K562 (cell line): ENCODE measurements around the gene PRKCSH. TPM values are rescaled to one million over a fixed set of nuclear protein-coding genes. Genes with fewer than 3 reads are reported as not detected.

Source experiments
- CAMTA2 ChIP-seq: fragments of 250-450 bp; sonication (Bioruptor Pico); conservative IDR thresholded peaks from 2 replicates; pipeline ENCODE4 v1.5.1; 2022
- CBX1 ChIP-seq: sonication (generic); IDR thresholded peaks from 2 replicates; pipeline ENCODE4 v1.6.1; 2016; ENCODE audit warnings: antibody characterized with exemption, low read depth, mild to moderate bottlenecking
- CC2D1A ChIP-seq: fragments of 450-650 bp; IDR thresholded peaks from 2 replicates; pipeline ENCODE4 v1.6.1; 2017; ENCODE audit warnings: mild to moderate bottlenecking
- CEBPG ChIP-seq, 3 experiments: fragments of 200-800 bp in 1 of 3; sonication (Bioruptor generic) in 1 of 3; sonication (generic) in 1 of 3; formaldehyde crosslinking in 1 of 3; IDR thresholded peaks in 2 of 3; conservative IDR thresholded peaks in 1 of 3; 2 replicates each; pipeline versions ENCODE4 v1.6.1 to v1.8.0; 2016 to 2022; ENCODE audit warnings: missing compliant biosample characterization in 2 of 3, missing genetic modification characterization in 2 of 3, mild to moderate bottlenecking in 1 of 3, missing genetic modification reagents in 1 of 3
- EHMT2 ChIP-seq: fragments of 450-650 bp; IDR thresholded peaks from 2 replicates; pipeline ENCODE4 v1.6.1; 2018; ENCODE audit warnings: antibody characterized with exemption
- ETV5 ChIP-seq: sonication (generic); formaldehyde crosslinking; IDR thresholded peaks from 2 replicates; pipeline ENCODE4 v1.4.0; 2020; ENCODE audit warnings: low read depth, mild to moderate bottlenecking, missing genetic modification reagents
- GATAD2B ChIP-seq: fragments of 450-650 bp; IDR thresholded peaks from 2 replicates; pipeline ENCODE4 v1.6.1; 2017; ENCODE audit warnings: mild to moderate bottlenecking, borderline replicate concordance
- KAT8 ChIP-seq: fragments of 450-650 bp; IDR thresholded peaks from 2 replicates; pipeline ENCODE4 v1.6.1; 2016; ENCODE audit warnings: low read depth, mild to moderate bottlenecking
- KDM4B ChIP-seq, 2 experiments: fragments of 450-650 bp in 1 of 2; sonication (generic) in 1 of 2; IDR thresholded peaks; 2 replicates each; pipeline ENCODE4 v1.6.1; 2016 to 2017; ENCODE audit warnings: borderline replicate concordance in 2 of 2, antibody characterized with exemption in 1 of 2, low read depth in 1 of 2, mild to moderate bottlenecking in 1 of 2
- KLF10 ChIP-seq: fragments of 250-450 bp; sonication (Bioruptor Pico); IDR thresholded peaks from 2 replicates; pipeline ENCODE4 v1.6.1; 2021; ENCODE audit warnings: matching md5 sums
- KLF16 ChIP-seq: IDR thresholded peaks from 2 replicates; pipeline ENCODE4 v1.6.1; 2016; ENCODE audit warnings: antibody characterized with exemption
- PTRF ChIP-seq: fragments of 450-650 bp; IDR thresholded peaks from 2 replicates; pipeline ENCODE4 v1.6.1; 2016; ENCODE audit warnings: mild to moderate bottlenecking, missing genetic modification characterization, missing compliant biosample characterization
- PTTG1 ChIP-seq: fragments of 450-650 bp; IDR thresholded peaks from 2 replicates; pipeline ENCODE4 v1.6.1; 2016; ENCODE audit warnings: low read depth, mild to moderate bottlenecking, missing genetic modification characterization, missing compliant biosample characterization
- RBM15 ChIP-seq: fragments of 200-400 bp; formaldehyde crosslinking; IDR thresholded peaks from 2 replicates; pipeline ENCODE4 v1.6.1; 2018; ENCODE audit warnings: mild to moderate bottlenecking, low read length, moderate library complexity; ENCODE audit not compliant: insufficient read depth
- RCOR1 ChIP-seq, 2 experiments: IDR thresholded peaks; 2 replicates each; pipeline ENCODE4 v1.6.1; 2012; ENCODE audit warnings: low read depth in 2 of 2, low read length in 2 of 2, borderline replicate concordance in 1 of 2, improper control_type of control experiment in 1 of 2
- STAT5B ChIP-seq: fragments of 250-450 bp; sonication (Bioruptor Pico); IDR thresholded peaks from 2 replicates; pipeline ENCODE4 v1.8.0; 2021; ENCODE audit warnings: mild to moderate bottlenecking, inconsistent platforms
- TBL1XR1 ChIP-seq, 2 experiments: IDR thresholded peaks; 2 replicates each; pipeline ENCODE4 v1.6.1; 2012; ENCODE audit warnings: improper control_type of control experiment in 2 of 2, low read length in 2 of 2, mild to moderate bottlenecking in 1 of 2
- TRIM24 ChIP-seq, 2 experiments: fragments of 450-650 bp; IDR thresholded peaks; 2 replicates each; pipeline ENCODE4 v1.6.1; 2016
- ZFP1 ChIP-seq: fragments of 450-650 bp; formaldehyde crosslinking; IDR thresholded peaks from 2 replicates; pipeline ENCODE4 v1.4.0; 2020; ENCODE audit warnings: mild to moderate bottlenecking, mixed read lengths
- ZNF316 ChIP-seq: fragments of 450-650 bp; IDR thresholded peaks from 2 replicates; pipeline ENCODE4 v1.6.1; 2016
- ZNF347 ChIP-seq: fragments of 450-650 bp; formaldehyde crosslinking; IDR thresholded peaks from 2 replicates; pipeline ENCODE4 v1.4.0; 2020; ENCODE audit warnings: low read depth, mild to moderate bottlenecking, moderate library complexity
- polyA plus RNA-seq, 8 experiments: library from polyadenylated mRNA; depleted of rRNA in 4 of 8; stranded (reverse) in 5 of 8; unstranded in 3 of 8; fragments of >200 nt; fragmentation: Nextera tagmentation in 2 of 8; fragmentation: Illumina TruSeq in 1 of 8; extraction: Ambion mirVana in 2 of 8; extraction: Trizol in 1 of 8; gene quantifications; 2 replicates each; pipeline versions ENCODE4 v1.2.1 to v1.2.3, GENCODE V29; 2011 to 2014; ENCODE audit warnings: inconsistent platforms in 1 of 8, missing spikeins in 1 of 8
- total RNA-seq, 7 experiments: library from RNA; depleted of rRNA in 6 of 7; stranded (reverse); fragments of >200 nt in 6 of 7; fragmentation: Illumina TruSeq in 2 of 7; extraction: Trizol in 2 of 7; gene quantifications; 2 replicates each; pipeline versions ENCODE4 v1.2.1 to v1.2.3, GENCODE V29; 2011 to 2021; ENCODE audit warnings: low replicate concordance in 1 of 7
- TF ChIP-seq, protein P1 (sequence below): fragments of 150-350 bp; conservative IDR thresholded peaks from 2 replicates; pipeline ENCODE4 v1.6.1; 2014; ENCODE audit warnings: low read length
- TF ChIP-seq, protein P2 (sequence below): fragments of 450-650 bp; formaldehyde crosslinking; IDR thresholded peaks from 2 replicates; pipeline ENCODE4 v1.4.0; 2020; ENCODE audit warnings: mild to moderate bottlenecking, moderate library complexity
- TF ChIP-seq, protein P3 (sequence below): fragments of 250-450 bp; sonication (Bioruptor Pico); IDR thresholded peaks from 2 replicates; pipeline ENCODE4 v1.5.0; 2022; ENCODE audit warnings: mild to moderate bottlenecking

PRKCSH gene
- total and polyA plus RNA-seq, 9 of the 15 experiments (the other 6 are each of a cell fraction or from before 2014, with no cell fraction given), result 2.3 to 297 (median 48.1) TPM

DNA sequence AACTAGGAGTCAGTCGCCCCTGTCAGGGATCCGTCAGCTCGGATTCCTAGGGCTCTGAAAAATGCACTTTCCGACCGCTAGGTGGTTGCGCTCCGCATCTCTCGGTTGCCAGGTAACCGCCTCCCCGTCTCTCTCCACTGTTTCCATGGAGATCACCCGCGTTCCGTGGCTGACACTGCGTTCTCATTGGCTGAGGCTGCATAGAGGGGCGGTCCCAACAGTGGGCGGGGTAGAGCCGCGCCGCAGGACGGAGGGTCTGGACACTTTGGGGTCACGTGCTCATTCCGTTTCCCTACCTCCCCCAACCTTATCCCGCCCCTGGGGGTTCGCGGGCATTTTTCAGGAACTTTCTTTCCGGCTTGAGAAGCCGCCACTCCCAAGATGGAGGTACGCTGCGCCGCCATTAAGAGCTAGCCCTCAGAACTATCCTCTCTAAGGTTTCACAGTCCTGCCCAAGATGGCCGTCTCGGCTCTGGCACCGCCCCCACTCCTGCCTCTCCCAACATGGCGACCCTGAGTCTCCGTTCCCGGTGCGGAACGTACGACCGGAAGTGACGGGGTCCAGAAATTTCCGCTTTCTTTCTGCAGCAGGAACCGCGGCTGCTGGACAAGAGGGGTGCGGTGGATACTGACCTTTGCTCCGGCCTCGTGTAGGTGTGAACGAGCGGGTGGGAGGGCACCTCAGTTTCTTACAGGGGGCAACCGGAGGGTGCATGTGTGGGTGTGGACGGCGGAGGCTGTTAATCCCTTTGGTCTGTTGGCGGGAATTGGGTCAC, at the start of gene PRKCSH, which contains the start of gene ODAD3 (continued):
- TF ChIP-seq, protein P1, sequence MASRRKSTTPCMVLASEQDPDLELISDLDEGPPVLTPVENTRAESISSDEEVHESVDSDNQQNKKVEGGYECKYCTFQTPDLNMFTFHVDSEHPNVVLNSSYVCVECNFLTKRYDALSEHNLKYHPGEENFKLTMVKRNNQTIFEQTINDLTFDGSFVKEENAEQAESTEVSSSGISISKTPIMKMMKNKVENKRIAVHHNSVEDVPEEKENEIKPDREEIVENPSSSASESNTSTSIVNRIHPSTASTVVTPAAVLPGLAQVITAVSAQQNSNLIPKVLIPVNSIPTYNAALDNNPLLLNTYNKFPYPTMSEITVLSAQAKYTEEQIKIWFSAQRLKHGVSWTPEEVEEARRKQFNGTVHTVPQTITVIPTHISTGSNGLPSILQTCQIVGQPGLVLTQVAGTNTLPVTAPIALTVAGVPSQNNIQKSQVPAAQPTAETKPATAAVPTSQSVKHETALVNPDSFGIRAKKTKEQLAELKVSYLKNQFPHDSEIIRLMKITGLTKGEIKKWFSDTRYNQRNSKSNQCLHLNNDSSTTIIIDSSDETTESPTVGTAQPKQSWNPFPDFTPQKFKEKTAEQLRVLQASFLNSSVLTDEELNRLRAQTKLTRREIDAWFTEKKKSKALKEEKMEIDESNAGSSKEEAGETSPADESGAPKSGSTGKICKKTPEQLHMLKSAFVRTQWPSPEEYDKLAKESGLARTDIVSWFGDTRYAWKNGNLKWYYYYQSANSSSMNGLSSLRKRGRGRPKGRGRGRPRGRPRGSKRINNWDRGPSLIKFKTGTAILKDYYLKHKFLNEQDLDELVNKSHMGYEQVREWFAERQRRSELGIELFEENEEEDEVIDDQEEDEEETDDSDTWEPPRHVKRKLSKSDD, result peak; percentile 98
- peak in 1 of 2 experiments; percentile 85; a peak in 1 of 4 replicates for TF ChIP-seq KDM4B (IDR thresholded peaks at IDR 0.05; ENCODE audit: borderline replicate concordance in 2 of 2, low read depth in 1 of 2)
- TF ChIP-seq CAMTA2 (CRISPR knock-in tag), result no peak
- no peak for TF ChIP-seq RBM15
- no peak for TF ChIP-seq EHMT2
- TF ChIP-seq, protein P2, sequence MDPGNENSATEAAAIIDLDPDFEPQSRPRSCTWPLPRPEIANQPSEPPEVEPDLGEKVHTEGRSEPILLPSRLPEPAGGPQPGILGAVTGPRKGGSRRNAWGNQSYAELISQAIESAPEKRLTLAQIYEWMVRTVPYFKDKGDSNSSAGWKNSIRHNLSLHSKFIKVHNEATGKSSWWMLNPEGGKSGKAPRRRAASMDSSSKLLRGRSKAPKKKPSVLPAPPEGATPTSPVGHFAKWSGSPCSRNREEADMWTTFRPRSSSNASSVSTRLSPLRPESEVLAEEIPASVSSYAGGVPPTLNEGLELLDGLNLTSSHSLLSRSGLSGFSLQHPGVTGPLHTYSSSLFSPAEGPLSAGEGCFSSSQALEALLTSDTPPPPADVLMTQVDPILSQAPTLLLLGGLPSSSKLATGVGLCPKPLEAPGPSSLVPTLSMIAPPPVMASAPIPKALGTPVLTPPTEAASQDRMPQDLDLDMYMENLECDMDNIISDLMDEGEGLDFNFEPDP (CRISPR knock-in tag), result no peak
- peak; percentile 91 to 100 for TF ChIP-seq RCOR1 (IDR thresholded peaks at IDR 0.05; ENCODE audit: borderline replicate concordance in 1 of 2, low read depth in 2 of 2, low read length in 2 of 2)
- TF ChIP-seq, protein P3, sequence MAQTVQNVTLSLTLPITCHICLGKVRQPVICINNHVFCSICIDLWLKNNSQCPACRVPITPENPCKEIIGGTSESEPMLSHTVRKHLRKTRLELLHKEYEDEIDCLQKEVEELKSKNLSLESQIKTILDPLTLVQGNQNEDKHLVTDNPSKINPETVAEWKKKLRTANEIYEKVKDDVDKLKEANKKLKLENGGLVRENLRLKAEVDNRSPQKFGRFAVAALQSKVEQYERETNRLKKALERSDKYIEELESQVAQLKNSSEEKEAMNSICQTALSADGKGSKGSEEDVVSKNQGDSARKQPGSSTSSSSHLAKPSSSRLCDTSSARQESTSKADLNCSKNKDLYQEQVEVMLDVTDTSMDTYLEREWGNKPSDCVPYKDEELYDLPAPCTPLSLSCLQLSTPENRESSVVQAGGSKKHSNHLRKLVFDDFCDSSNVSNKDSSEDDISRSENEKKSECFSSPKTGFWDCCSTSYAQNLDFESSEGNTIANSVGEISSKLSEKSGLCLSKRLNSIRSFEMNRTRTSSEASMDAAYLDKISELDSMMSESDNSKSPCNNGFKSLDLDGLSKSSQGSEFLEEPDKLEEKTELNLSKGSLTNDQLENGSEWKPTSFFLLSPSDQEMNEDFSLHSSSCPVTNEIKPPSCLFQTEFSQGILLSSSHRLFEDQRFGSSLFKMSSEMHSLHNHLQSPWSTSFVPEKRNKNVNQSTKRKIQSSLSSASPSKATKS (CRISPR knock-in tag), result no peak
- TF ChIP-seq PTRF (tag), result no peak
- TF ChIP-seq KAT8, result peak; percentile 97
- TF ChIP-seq ZNF347 (CRISPR knock-in tag), result no peak
- peak in 1 of 2 experiments; percentile 42; a peak in 1 of 4 replicates for TF ChIP-seq TRIM24 (IDR thresholded peaks at IDR 0.05)
- no peak for TF ChIP-seq CC2D1A
- no peak for TF ChIP-seq GATAD2B
- TF ChIP-seq TBL1XR1 (IDR thresholded peaks at IDR 0.05; ENCODE audit: low read length in 2 of 2), result no peak
- no peak for TF ChIP-seq STAT5B
- no peak for TF ChIP-seq CBX1
- TF ChIP-seq PTTG1 (tag), result no peak
- no peak for TF ChIP-seq ZFP1 (CRISPR knock-in tag)
- TF ChIP-seq KLF10 (CRISPR knock-in tag), result no peak
- no peak for TF ChIP-seq CEBPG (CRISPR knock-in tag; IDR thresholded peaks at IDR 0.05)
- no peak for TF ChIP-seq CEBPG (tag; conservative IDR thresholded peaks at IDR 0.05 in 1 of 2, IDR thresholded peaks at IDR 0.05 in 1 of 2)
- peak; percentile 86 for TF ChIP-seq ETV5 (CRISPR knock-in tag)
- no peak for TF ChIP-seq KLF16
- no peak for TF ChIP-seq ZNF316
